ENCODE results near the gene DSE.

GRCh38 chr6:116449565-116449964, 78.8 kb downstream of the DSE start:
- TF ChIP-seq POLR2A (IDR thresholded peaks at IDR 0.05; ENCODE audit: low read depth): no peak
- TF ChIP-seq EP300 (IDR thresholded peaks at IDR 0.05): no peak
- TF ChIP-seq, protein P1, sequence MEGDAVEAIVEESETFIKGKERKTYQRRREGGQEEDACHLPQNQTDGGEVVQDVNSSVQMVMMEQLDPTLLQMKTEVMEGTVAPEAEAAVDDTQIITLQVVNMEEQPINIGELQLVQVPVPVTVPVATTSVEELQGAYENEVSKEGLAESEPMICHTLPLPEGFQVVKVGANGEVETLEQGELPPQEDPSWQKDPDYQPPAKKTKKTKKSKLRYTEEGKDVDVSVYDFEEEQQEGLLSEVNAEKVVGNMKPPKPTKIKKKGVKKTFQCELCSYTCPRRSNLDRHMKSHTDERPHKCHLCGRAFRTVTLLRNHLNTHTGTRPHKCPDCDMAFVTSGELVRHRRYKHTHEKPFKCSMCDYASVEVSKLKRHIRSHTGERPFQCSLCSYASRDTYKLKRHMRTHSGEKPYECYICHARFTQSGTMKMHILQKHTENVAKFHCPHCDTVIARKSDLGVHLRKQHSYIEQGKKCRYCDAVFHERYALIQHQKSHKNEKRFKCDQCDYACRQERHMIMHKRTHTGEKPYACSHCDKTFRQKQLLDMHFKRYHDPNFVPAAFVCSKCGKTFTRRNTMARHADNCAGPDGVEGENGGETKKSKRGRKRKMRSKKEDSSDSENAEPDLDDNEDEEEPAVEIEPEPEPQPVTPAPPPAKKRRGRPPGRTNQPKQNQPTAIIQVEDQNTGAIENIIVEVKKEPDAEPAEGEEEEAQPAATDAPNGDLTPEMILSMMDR (IDR thresholded peaks at IDR 0.05): no peak
- no peak for TF ChIP-seq POLR2AphosphoS5 (IDR thresholded peaks at IDR 0.05)
